ENCODE data around the gene SLC29A3.

GRCh38 chr10:71326464-71326881 lies 7.4 kb downstream of the SLC29A3 start:
- TF ChIP-seq GABPA (IDR thresholded peaks at IDR 0.05; ENCODE audit: low read depth) (no peak), NRF1 (IDR thresholded peaks at IDR 0.05; ENCODE audit: low read depth, low read length) (no peak), CTCF (IDR thresholded peaks at IDR 0.05) (no peak), EP300 (IDR thresholded peaks at IDR 0.05; ENCODE audit: borderline replicate concordance in 1 of 2, low read depth in 1 of 2, low read length in 1 of 2) (no peak), TCF12 (IDR thresholded peaks at IDR 0.05) (no peak), PBX3 (IDR thresholded peaks at IDR 0.05) (no peak), TEAD4 (IDR thresholded peaks at IDR 0.05; ENCODE audit: borderline replicate concordance, insufficient read depth) (no peak), FOXM1 (IDR thresholded peaks at IDR 0.05; ENCODE audit: low read depth) (no peak), RAD21 (IDR thresholded peaks at IDR 0.05; ENCODE audit: low read length) (no peak), SMC3 (IDR thresholded peaks at IDR 0.05; ENCODE audit: low read depth, low read length) (no peak), TAF1 (IDR thresholded peaks at IDR 0.05; ENCODE audit: borderline replicate concordance, low read depth, low read length) (no peak), RFX5 (IDR thresholded peaks at IDR 0.05; ENCODE audit: low read length) (no peak)

Data from SK-N-SH (cell line).